ENCODE measurements around the gene RXRG. TPM values are rescaled to one million over a fixed set of nuclear protein-coding genes. Genes with fewer than 3 reads are reported as not detected.

The RXRG gene
- total RNA-seq, 1 donor from 2014 or later = 3.3 TPM

GRCh38 chr1:165419839-165420238 is 25.1 kb downstream of the RXRG start:
- DNase-seq (no peak), ATAC-seq (ENCODE audit: poor library complexity) (no peak)
- intact Hi-C loops (cut with DNase I) = no loop called here

GRCh38 chr1:165418195-165418594 is 26.7 kb downstream of the RXRG start:
- intact Hi-C loops (cut with DNase I) = no loop called here
- DNase-seq (no peak), ATAC-seq (ENCODE audit: poor library complexity) (no peak)

GRCh38 chr1:165416876-165417275 is 28.1 kb downstream of the RXRG start:
- intact Hi-C loops (cut with DNase I) = no loop called here
- DNase-seq (peak; percentile 79), ATAC-seq (ENCODE audit: poor library complexity) (peak; percentile 95)

- DNase-seq (no peak), ATAC-seq (ENCODE audit: poor library complexity) (no peak)
- intact Hi-C loops (cut with DNase I) = no loop called here
Measured at GRCh38 chr1:165415068-165415467, 29.9 kb downstream of the RXRG start.

- intact Hi-C loops (cut with DNase I) = no loop called here
- ATAC-seq (ENCODE audit: poor library complexity) (no peak), DNase-seq (no peak)
Measured at GRCh38 chr1:165414620-165415019, 30.3 kb downstream of the RXRG start.

- intact Hi-C loops (cut with DNase I) = no loop called here
- DNase-seq (no peak), ATAC-seq (ENCODE audit: poor library complexity) (no peak)
Measured at GRCh38 chr1:165411396-165411795, 33.5 kb downstream of the RXRG start.

- no peak for DNase-seq
- intact Hi-C loops (cut with DNase I) = no loop called here
- ATAC-seq (ENCODE audit: poor library complexity) = peak; percentile 95
Measured at GRCh38 chr1:165409657-165410358, 35.1 kb downstream of the RXRG start.

GRCh38 chr1:165408518-165408917 is 36.4 kb downstream of the RXRG start:
- intact Hi-C loops (cut with DNase I) = no loop called here
- no peak for DNase-seq
- peak; percentile 52 for ATAC-seq (ENCODE audit: poor library complexity)

GRCh38 chr1:165407398-165407797 is 37.5 kb downstream of the RXRG start:
- intact Hi-C loops (cut with DNase I) = no loop called here
- ATAC-seq (ENCODE audit: poor library complexity) (no peak), DNase-seq (no peak)

- no peak for DNase-seq
- intact Hi-C loops (cut with DNase I) = loop anchor here (2.0 kb wide), 1 partner anchor 189 kb away; no protein-coding TSS in a partner anchor
- peak; percentile 77 for ATAC-seq (ENCODE audit: poor library complexity)
Measured at GRCh38 chr1:165403835-165404482, 41.0 kb downstream of the RXRG start.

- intact Hi-C loops (cut with DNase I) = no loop called here
- ATAC-seq (ENCODE audit: poor library complexity) = no peak
- DNase-seq = no peak
Measured at GRCh38 chr1:165402517-165403111, 42.3 kb downstream of the RXRG start.

- intact Hi-C loops (cut with DNase I) = loop anchor here (10.0 kb wide), 1 partner anchor 517 kb away; no protein-coding TSS in a partner anchor
- DNase-seq = peak; percentile 56
- peak; percentile 74 for ATAC-seq (ENCODE audit: poor library complexity)
Measured at GRCh38 chr1:165397944-165398343, 47.0 kb downstream of the RXRG start.

GRCh38 chr1:165395901-165396300 is 49.0 kb downstream of the RXRG start:
- intact Hi-C loops (cut with DNase I) = loop anchor here (10.0 kb wide), 1 partner anchor 519 kb away; no protein-coding TSS in a partner anchor
- no peak for DNase-seq
- ATAC-seq (ENCODE audit: poor library complexity) = no peak

GRCh38 chr1:165395478-165395877 is 49.4 kb downstream of the RXRG start:
- intact Hi-C loops (cut with DNase I) = loop anchor here (10.0 kb wide), 1 partner anchor 519 kb away; no protein-coding TSS in a partner anchor
- ATAC-seq (ENCODE audit: poor library complexity) = no peak
- DNase-seq = no peak

- intact Hi-C loops (cut with DNase I) = loop anchor here (2.0 to 10.0 kb wide), 2 partner anchors 200 to 522 kb away; no protein-coding TSS in a partner anchor
- peak; percentile 91 for ATAC-seq (ENCODE audit: poor library complexity)
- DNase-seq = peak; percentile 91
Measured at GRCh38 chr1:165392634-165393571, 52.0 kb downstream of the RXRG start.

GRCh38 chr1:165389609-165390008 is 55.3 kb downstream of the RXRG start:
- DNase-seq (no peak), ATAC-seq (ENCODE audit: poor library complexity) (no peak)
- intact Hi-C loops (cut with DNase I) = loop anchor here (10.0 kb wide), 1 partner anchor 525 kb away; no protein-coding TSS in a partner anchor

GRCh38 chr1:165387961-165388360 is 57.0 kb downstream of the RXRG start:
- no peak for DNase-seq
- intact Hi-C loops (cut with DNase I) = no loop called here
- no peak for ATAC-seq (ENCODE audit: poor library complexity)

- intact Hi-C loops (cut with DNase I) = no loop called here
- DNase-seq (no peak), ATAC-seq (ENCODE audit: poor library complexity) (no peak)
Measured at GRCh38 chr1:165387505-165387904, 57.4 kb downstream of the RXRG start.
